A549 (cell line): ENCODE results near the gene PMP22.

Experiments
- RFX5 ChIP-seq: fragments of 450-650 bp; IDR thresholded peaks from 2 replicates; pipeline ENCODE4 v1.7.1; 2014; ENCODE audit warnings: antibody characterized with exemption, mild to moderate bottlenecking, moderate library complexity
- ZFP36 ChIP-seq: fragments of 450-650 bp; IDR thresholded peaks from 2 replicates; pipeline ENCODE4 v1.6.1; 2014; ENCODE audit warnings: borderline replicate concordance; ENCODE audit not compliant: partially characterized antibody

DNA sequence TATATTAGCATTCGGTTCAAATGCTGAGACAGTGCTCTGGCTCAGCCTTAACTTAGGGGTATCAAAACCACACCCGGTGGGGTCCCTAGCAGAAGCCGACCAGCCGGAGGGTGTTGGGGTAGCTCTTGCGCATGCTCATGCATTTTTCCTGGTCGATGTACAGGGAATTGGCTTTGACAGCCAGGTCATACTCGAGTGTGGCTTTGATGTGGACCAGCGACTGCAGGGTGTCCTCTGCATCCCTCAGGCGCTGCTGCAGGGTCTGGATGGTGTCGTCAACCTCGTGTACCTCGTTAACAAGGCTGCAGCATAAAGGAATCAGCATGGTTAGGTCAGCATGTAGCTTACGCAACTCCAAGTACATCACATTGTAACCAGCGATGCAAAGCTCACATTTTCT is 38.7 kb upstream of the PMP22 start:
- TF ChIP-seq ZFP36 (no peak), RFX5 (no peak)
